Measurements from ENCODE around the gene CMC4.
A peak's percentile ranks its signal among the peaks of the same experiment; 100 is the strongest.

CMC4 gene

DNA sequence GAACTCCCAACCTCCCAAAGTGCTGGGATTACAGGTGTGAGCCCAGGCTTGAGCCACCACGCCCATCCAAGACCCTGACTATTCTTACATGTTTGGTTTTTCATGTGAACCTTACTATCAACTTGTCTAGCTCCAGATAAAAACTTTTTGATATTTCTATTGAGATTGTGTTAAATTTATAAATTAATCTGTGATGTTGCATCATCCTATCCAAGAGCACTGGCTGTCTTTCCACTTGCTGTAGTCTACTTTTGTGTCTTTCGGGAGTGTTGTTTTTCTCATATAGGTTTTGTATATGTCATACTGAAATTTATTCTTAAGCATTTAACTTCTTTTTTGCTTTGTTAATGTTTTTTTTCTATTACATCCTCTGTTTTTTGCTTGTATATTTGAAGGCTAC, 35.0 kb upstream of the CMC4 start:
- Histone ChIP-seq H3K4me3 (ENCODE audit: low read depth in 1 of 2, low read length in 1 of 2) (no peak overlapping the region), H3K4me1 (ENCODE audit: control insufficient read depth in 1 of 2, insufficient read depth in 1 of 2, low read depth in 1 of 2, low read length in 1 of 2) (no peaks in the 10 kb centered on the region), H3K27ac (no peak overlapping the region), H3K36me3 (no peaks in the 10 kb centered on the region), H3K27me3 (no peaks in the 10 kb centered on the region), H3K9me3 (no peaks in the 10 kb centered on the region)
- TF ChIP-seq, protein P1, sequence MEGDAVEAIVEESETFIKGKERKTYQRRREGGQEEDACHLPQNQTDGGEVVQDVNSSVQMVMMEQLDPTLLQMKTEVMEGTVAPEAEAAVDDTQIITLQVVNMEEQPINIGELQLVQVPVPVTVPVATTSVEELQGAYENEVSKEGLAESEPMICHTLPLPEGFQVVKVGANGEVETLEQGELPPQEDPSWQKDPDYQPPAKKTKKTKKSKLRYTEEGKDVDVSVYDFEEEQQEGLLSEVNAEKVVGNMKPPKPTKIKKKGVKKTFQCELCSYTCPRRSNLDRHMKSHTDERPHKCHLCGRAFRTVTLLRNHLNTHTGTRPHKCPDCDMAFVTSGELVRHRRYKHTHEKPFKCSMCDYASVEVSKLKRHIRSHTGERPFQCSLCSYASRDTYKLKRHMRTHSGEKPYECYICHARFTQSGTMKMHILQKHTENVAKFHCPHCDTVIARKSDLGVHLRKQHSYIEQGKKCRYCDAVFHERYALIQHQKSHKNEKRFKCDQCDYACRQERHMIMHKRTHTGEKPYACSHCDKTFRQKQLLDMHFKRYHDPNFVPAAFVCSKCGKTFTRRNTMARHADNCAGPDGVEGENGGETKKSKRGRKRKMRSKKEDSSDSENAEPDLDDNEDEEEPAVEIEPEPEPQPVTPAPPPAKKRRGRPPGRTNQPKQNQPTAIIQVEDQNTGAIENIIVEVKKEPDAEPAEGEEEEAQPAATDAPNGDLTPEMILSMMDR (IDR thresholded peaks at IDR 0.05) = no peak

DNA sequence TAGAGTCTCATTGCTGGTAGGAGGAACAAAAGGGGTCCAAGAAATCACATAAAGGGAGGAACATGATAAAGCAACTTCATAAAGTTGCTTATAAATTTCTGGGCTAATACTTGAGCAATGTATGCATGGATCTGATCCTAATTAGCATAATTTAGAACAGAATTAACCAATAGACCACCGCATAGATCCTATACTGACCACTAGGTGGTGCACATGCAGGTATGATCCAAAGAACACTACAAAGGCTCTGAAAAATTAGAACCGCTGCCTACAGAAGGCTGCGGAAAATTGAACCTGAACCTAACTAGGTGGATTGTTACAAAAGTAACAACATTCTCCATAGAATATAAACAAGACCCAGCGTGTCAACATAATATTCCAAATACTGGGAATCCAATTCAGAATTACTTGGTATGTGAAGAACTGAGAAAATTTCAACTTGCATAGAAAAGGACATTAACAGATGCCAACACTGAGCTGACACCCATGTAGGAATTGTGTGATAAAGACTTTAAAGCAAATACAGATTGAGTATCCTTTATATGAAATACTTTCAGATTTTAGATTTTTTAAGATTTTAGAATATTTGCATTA, 23.6 kb upstream of the CMC4 start:
- Histone ChIP-seq H3K27ac (no peak overlapping the region), H3K36me3 (peaks cover 14% of the 10 kb centered on the region), H3K9me3 (no peaks in the 10 kb centered on the region), H3K4me3 (ENCODE audit: low read depth in 1 of 2, low read length in 1 of 2) (no peak overlapping the region), H3K4me1 (ENCODE audit: control insufficient read depth in 1 of 2, insufficient read depth in 1 of 2, low read depth in 1 of 2, low read length in 1 of 2) (no peaks in the 10 kb centered on the region), H3K27me3 (no peaks in the 10 kb centered on the region)
- TF ChIP-seq, protein P1 (IDR thresholded peaks at IDR 0.05) = no peak

DNA sequence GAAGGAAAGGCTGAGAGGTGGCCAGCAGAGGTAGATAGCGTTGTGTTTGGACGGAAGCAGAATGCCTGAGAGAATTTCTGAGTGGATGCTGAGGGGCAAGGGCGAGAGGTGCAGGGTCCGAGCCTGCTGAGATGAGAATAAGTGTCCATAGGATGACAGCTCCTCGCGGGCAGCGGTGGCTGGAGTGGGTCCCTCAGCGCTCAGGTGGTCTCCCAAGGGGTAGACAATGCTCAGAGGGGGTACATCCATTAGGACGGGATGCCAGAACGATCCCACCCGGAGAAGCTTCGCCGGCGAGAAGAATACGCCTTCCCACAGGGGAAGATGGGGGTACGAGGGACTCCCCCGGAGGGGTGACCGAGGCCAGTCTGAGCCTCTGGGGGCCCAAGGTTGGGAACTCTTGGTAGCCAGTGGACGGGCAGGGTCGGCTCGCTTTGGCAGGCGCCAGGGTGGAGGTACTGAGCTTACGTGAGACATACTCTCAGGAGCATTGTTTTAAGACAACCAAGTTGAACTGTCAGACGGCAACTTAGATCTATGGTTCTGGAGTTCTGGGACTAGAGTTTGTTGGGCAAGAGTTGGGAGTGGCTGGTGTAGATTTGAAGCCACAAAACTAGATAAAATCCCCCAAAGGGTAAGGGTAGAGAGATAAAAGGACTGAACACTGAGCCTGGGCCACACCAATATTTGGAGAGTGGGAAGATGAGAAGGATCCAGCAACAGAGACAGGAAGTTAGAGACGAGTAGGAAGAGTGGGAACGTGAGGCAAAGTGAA, 16.2 kb upstream of the CMC4 start:
- TF ChIP-seq, protein P1 (IDR thresholded peaks at IDR 0.05) = no peak
- H3K27ac ChIP-seq = no peak overlapping the region
- no peaks in the 10 kb centered on the region for H3K27me3 ChIP-seq
- no peaks in the 10 kb centered on the region for H3K9me3 ChIP-seq
- peaks cover 18% of the 10 kb centered on the region for H3K36me3 ChIP-seq
- peaks cover 9 to 15% of the 10 kb centered on the region in 2 experiments for H3K4me1 ChIP-seq (ENCODE audit: control insufficient read depth in 1 of 2, insufficient read depth in 1 of 2, low read depth in 1 of 2, low read length in 1 of 2)
- no peak overlapping the region for H3K4me3 ChIP-seq (ENCODE audit: low read depth in 1 of 2, low read length in 1 of 2)

DNA sequence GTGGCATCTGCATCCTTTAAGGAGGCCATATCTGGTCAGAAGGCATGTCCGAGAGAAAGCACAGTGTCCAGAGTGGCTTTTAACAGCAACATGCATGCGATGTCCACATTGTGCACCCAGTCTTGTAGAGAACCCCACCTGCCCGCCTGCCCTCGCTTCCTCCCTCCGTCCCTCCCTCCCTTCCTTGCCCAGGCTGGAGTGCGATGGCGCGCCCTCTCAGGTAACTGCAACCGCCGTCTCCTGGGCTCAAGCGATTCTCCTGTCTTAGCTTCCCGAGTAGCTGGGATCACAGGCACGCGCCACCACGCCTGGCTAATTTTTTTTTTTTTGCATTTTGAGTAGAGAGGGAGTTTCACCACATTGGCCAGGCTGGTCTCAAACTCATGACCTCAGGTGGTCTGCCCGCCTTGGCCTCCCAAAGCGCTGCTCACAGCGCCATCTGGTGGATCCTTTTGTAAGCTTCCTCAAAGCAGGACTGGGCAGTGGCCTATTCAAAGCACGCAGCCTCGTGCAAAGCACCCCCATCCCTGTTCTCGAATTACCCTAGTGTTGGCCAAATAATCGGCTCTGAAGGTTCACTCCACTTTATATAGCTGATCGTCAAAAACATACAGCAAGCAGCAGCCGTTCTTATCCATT, 15.4 kb upstream of the CMC4 start:
- Histone ChIP-seq H3K36me3 (peaks cover 17% of the 10 kb centered on the region), H3K4me1 (ENCODE audit: control insufficient read depth in 1 of 2, insufficient read depth in 1 of 2, low read depth in 1 of 2, low read length in 1 of 2) (peaks cover 9 to 15% of the 10 kb centered on the region in 2 experiments), H3K4me3 (ENCODE audit: low read depth in 1 of 2, low read length in 1 of 2) (no peak overlapping the region), H3K9me3 (no peaks in the 10 kb centered on the region), H3K27ac (peak overlapping the region; percentile 68), H3K27me3 (no peaks in the 10 kb centered on the region)
- TF ChIP-seq, protein P1 (IDR thresholded peaks at IDR 0.05) = peak; percentile 11

DNA sequence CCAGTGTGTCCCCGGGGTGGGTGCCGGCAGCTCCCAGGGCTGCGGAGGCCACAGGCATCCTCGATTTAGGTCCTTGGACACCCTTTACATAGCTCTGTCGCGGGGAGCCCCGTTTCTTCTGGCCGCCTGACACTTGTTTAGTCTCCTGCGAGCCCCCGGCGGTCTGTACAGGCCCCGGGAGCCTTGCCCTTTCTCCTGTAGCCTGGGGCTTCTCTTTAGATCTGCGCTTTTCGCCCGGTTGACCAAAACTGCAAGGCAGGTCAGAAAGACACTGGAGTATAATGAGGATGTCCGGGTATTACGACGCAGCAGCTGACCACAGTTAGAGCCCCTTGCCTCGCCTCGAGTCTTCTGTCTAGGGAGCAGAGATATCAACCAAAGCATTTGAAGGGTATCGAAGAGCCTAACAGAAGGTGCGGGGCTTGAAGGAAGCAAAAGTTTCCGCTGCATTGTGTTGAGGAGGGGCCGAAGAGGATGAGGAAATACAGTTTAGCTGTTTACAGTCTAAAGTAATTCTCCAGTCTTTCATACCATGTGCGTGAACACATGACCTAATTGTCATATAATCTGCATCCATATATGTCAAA, 851 bp upstream of the CMC4 start:
- Histone ChIP-seq H3K27me3 (no peaks in the 10 kb centered on the region), H3K4me1 (ENCODE audit: control insufficient read depth in 1 of 2, insufficient read depth in 1 of 2, low read depth in 1 of 2, low read length in 1 of 2) (peaks cover 18 to 23% of the 10 kb centered on the region in 2 experiments), H3K9me3 (no peaks in the 10 kb centered on the region), H3K36me3 (peaks cover 5% of the 10 kb centered on the region), H3K27ac (peak overlapping the region; percentile 93), H3K4me3 (ENCODE audit: low read depth in 1 of 2, low read length in 1 of 2) (peak overlapping the region; percentile 62 to 74)
- TF ChIP-seq, protein P1 (IDR thresholded peaks at IDR 0.05) = no peak

All from neutrophil (primary cell).